MCF 10A (cell line): Measurements from ENCODE around the gene SERPINA10. TPM values are rescaled to one million over a fixed set of nuclear protein-coding genes. Genes with fewer than 3 reads are reported as not detected.
A peak's percentile ranks its signal among the peaks of the same experiment; 100 is the strongest.

Source experiments
- BruUV-seq: library from RNA; stranded (reverse); fragments of 400-500 nt; replicated peaks from 2 replicates; lab custom pipeline; 2021; lab: Mats Ljungman, UMichigan
- CTCF ChIA-PET: fragments of 300-600 bp; sonication (Branson Sonifier 250); formaldehyde crosslinking; extraction: SDS; loops from one replicate; lab custom pipeline; 2021; ENCODE audit warnings: antibody characterized with exemption, inconsistent platforms; lab: Yijun Ruan, JAX
- POLR2A ChIA-PET: fragments of 300-600, 350-650 bp; sonication (Branson Sonifier 250); formaldehyde crosslinking; extraction: SDS; loops from one replicate; lab custom pipeline; 2020; ENCODE audit warnings: antibody characterized with exemption, inconsistent platforms; lab: Yijun Ruan, JAX
- DNase-seq: peaks from one replicate; pipeline ENCODE4 v3.0.0-alpha.2; 2018; ENCODE audit not compliant: unreplicated experiment
- H3K27ac Mint-ChIP-seq: one replicate; pipeline ENCODE4 v1.8.0; 2022; ENCODE audit warnings: mild to moderate bottlenecking, low read depth, mixed read lengths; ENCODE audit not compliant: unreplicated experiment
- H3K27me3 Mint-ChIP-seq: one replicate; pipeline ENCODE4 v1.8.0; 2022; ENCODE audit warnings: mixed read lengths; ENCODE audit not compliant: insufficient read depth, unreplicated experiment
- H3K36me3 Mint-ChIP-seq: one replicate; pipeline ENCODE4 v1.8.0; 2022; ENCODE audit warnings: mild to moderate bottlenecking, moderate library complexity, mixed read lengths; ENCODE audit not compliant: insufficient read depth, unreplicated experiment
- H3K4me1 Mint-ChIP-seq: one replicate; pipeline ENCODE4 v1.8.0; 2022; ENCODE audit warnings: mixed read lengths; ENCODE audit not compliant: insufficient read depth, unreplicated experiment
- H3K4me3 Mint-ChIP-seq: one replicate; pipeline ENCODE4 v1.8.0; 2022; ENCODE audit warnings: mild to moderate bottlenecking, moderate library complexity, mixed read lengths; ENCODE audit not compliant: unreplicated experiment
- H3K9me3 Mint-ChIP-seq: one replicate; pipeline ENCODE4 v1.8.0; 2022; ENCODE audit warnings: mixed read lengths; ENCODE audit not compliant: unreplicated experiment
- CTCF ChIP-seq: fragments of 200-600 bp; IDR thresholded peaks from one replicate; pipeline ENCODE4 v1.8.0; 2022; ENCODE audit warnings: antibody characterized with exemption, mild to moderate bottlenecking; ENCODE audit not compliant: unreplicated experiment
- intact Hi-C: fragments of 100-400 bp; cut with micrococcal nuclease; formaldehyde crosslinking; loops from 2 replicates; pipeline ENCODE4 v1.14.1; 2022
- total RNA-seq: library from RNA; stranded (reverse); gene quantifications from 2 replicates; pipeline ENCODE4 v1.2.3, GENCODE V29; 2022

The SERPINA10 gene
- total RNA-seq, 1 experiment from 2014 or later, result not detected

DNA sequence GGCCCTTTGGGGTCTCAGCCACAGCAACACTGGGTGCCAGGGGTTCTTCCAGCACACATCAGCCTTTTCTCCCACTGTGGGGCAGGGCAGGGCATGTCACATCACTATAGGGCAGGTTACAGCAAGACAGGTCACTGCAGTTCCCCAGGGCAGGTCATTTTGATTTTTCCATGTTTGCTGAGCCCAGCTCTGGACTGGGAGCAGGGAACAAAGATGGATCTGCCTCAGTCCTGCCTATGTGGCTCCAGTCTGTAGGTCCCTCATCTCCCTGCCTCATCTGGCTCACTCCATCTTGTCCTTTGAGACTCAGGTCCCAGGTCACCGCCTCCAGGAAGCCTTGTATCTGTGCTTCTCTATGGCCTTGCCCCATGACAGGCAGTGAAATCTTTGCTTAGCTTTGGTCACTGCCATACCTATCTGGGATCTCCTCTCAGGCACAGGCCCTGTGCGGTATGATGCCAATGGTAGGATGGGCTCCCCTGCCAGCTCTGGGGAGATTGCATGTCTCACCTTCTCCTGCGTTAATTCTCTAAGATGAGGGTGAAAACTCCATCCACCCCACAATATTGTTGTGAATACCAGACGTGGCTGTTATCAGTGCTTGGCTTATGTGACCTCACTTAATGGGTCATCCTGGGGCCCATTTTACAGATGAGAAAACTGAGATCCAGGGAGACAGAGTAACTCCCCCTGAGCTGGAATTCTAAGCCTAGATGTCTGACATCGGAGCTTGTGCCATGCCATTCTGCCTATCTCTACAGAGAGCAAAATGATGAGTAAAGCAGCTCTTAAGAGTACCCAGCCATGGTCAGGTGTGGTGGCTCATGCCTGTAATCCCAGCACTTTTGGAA, 28.6 kb upstream of the SERPINA10 start:
- DNase-seq, result no peak
- no peak for TF ChIP-seq CTCF
- Mint-ChIP-seq H3K27ac (peak overlapping the region; percentile 80), H3K36me3 (no peaks in the 10 kb centered on the region), H3K27me3 (no peaks in the 10 kb centered on the region), H3K9me3 (no peaks in the 10 kb centered on the region), H3K4me1 (peaks cover 14% of the 10 kb centered on the region), H3K4me3 (no peak overlapping the region)
- ChIA-PET POLR2A (interaction anchor here (0.6 to 2.7 kb wide), 3 partner anchors 10 to 66 kb away, joined by 3 to 10 read pairs (median 4); no protein-coding TSS in a partner anchor), CTCF (interaction anchor here (0.6 to 1.5 kb wide), 3 partner anchors 22 to 165 kb away, joined by 3 to 4 read pairs (median 3); no protein-coding TSS in a partner anchor)
- BruUV-seq, result no TSS peak
- intact Hi-C loops, result no loop called here

DNA sequence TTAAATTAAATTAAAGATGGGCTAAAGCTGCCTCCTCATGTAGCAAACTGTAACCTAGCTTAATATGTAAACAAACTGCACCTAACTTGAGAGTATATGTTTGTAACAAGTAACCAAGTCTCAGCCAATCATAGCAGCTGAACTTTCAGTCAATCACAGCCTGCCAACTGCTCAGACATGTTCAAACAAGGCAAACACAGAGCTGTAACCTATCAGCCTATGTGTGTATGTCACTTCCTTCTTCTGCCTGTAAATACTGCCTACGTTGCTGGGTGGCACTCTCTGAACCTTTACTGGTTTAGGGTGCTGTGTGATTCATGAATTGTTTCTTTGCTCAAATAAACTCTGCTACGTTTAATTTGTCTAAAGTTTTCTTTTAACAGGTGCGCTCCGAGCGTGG, 27.2 kb upstream of the SERPINA10 start:
- BruUV-seq, result no TSS peak
- H3K4me1 Mint-ChIP-seq, result peaks cover 14% of the 10 kb centered on the region

DNA sequence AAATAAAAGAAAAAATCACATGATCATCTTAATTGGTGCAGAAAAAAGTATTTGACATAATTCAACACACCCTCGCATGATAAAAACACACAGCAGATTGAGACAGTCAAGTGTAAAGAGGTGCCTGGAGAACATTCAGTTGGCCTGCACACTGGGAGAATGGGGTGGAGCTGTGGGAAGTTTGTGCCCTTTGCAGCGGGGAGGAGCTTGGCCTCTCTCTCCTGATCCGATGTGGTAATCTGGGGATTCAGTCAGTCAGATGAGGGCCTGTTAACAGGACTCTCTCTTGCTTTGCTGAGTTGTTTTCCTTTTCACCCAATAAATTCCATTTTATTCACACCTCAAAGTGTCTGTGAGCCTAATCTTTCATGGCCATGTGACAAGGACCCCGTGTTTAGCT, 24.2 kb upstream of the SERPINA10 start:
- CTCF ChIA-PET, result no interaction called here
- no TSS peak for BruUV-seq
- no peak overlapping the region for H3K27ac Mint-ChIP-seq
- intact Hi-C loops, result loop anchor here (10.0 kb wide), 1 partner anchor 132 kb away; no protein-coding TSS in a partner anchor
- TF ChIP-seq CTCF, result no peak
- H3K4me1 Mint-ChIP-seq, result peaks cover 32% of the 10 kb centered on the region
- H3K27me3 Mint-ChIP-seq, result no peaks in the 10 kb centered on the region
- H3K4me3 Mint-ChIP-seq, result no peak overlapping the region
- H3K36me3 Mint-ChIP-seq, result peaks cover 4% of the 10 kb centered on the region
- POLR2A ChIA-PET, result interaction anchor here (0.7 to 1.2 kb wide), 2 partner anchors 20 to 63 kb away, joined by 3 to 4 read pairs; no protein-coding TSS in a partner anchor
- DNase-seq, result peak; percentile 67
- H3K9me3 Mint-ChIP-seq, result no peaks in the 10 kb centered on the region

More for the DNA sequence above, 27.2 kb upstream of the SERPINA10 start:
- no peak for TF ChIP-seq CTCF
- peak overlapping the region; percentile 80 for H3K27ac Mint-ChIP-seq
- ChIA-PET CTCF (interaction anchor here (0.5 to 0.9 kb wide), 2 partner anchors 139 to 513 kb away, joined by 3 read pairs; no protein-coding TSS in a partner anchor), POLR2A (interaction anchor here (1.0 to 2.7 kb wide), 3 partner anchors 15 to 61 kb away, joined by 3 to 10 read pairs (median 4); no protein-coding TSS in a partner anchor)
- H3K4me3 Mint-ChIP-seq, result no peak overlapping the region
- peak; percentile 71 for DNase-seq
- H3K9me3 Mint-ChIP-seq, result no peaks in the 10 kb centered on the region
- no peaks in the 10 kb centered on the region for H3K36me3 Mint-ChIP-seq
- no peaks in the 10 kb centered on the region for H3K27me3 Mint-ChIP-seq
- intact Hi-C loops, result no loop called here

- intact Hi-C loops, result loop anchor here (10.0 kb wide), 1 partner anchor 132 kb away; no protein-coding TSS in a partner anchor
- no peak for DNase-seq
Measured at GRCh38 chr14:94316692-94317091, 23.6 kb upstream of the SERPINA10 start.

More at GRCh38 chr14:94316692-94317091, 23.6 kb upstream of the SERPINA10 start:
- H3K4me3 Mint-ChIP-seq, result no peak overlapping the region
- H3K4me1 Mint-ChIP-seq, result peaks cover 32% of the 10 kb centered on the region
- H3K36me3 Mint-ChIP-seq, result peaks cover 4% of the 10 kb centered on the region
- ChIA-PET POLR2A (interaction anchor here (1.2 kb wide), 1 partner anchor 20 kb away, joined by 4 read pairs; no protein-coding TSS in a partner anchor), CTCF (no interaction called here)
- TF ChIP-seq CTCF, result no peak
- H3K9me3 Mint-ChIP-seq, result no peaks in the 10 kb centered on the region
- no peak overlapping the region for H3K27ac Mint-ChIP-seq
- H3K27me3 Mint-ChIP-seq, result no peaks in the 10 kb centered on the region
- no TSS peak for BruUV-seq
